Lung (tissue), 16 donors: ENCODE data around the gene WASL. TPM values are rescaled to one million over a fixed set of nuclear protein-coding genes. Genes with fewer than 3 reads are reported as not detected.

Experiments used
- ATAC-seq: fragments of 200-7000 bp; cut with Tn5 transposase; one replicate; pipeline ENCODE4 v1.9.1; 2020; ENCODE audit warnings: moderate number of reproducible peaks; ENCODE audit not compliant: insufficient read depth, low FRiP score
- DNase-seq, 3 donors: peaks; one replicate each; pipeline ENCODE4 v3.0.0-alpha.2; 2013 to 2017
- H3K27ac ChIP-seq, 2 donors: one replicate each; pipeline ENCODE4 v1.5.1; 2013; ENCODE audit warnings: mild to moderate bottlenecking in 2 of 2, moderate library complexity in 2 of 2, control low read depth in 1 of 2, inconsistent platforms in 1 of 2, low read depth in 1 of 2, low read length in 1 of 2
- H3K27me3 ChIP-seq, 3 donors: one replicate each; pipeline ENCODE4 v1.5.1; 2013; ENCODE audit warnings: low read length in 2 of 3; ENCODE audit not compliant: control insufficient read depth in 3 of 3, insufficient read depth in 3 of 3
- H3K36me3 ChIP-seq, 4 donors: one replicate each; pipeline ENCODE4 v1.5.1; 2013; ENCODE audit warnings: low read length in 4 of 4, mild to moderate bottlenecking in 1 of 4, moderate library complexity in 1 of 4; ENCODE audit not compliant: control insufficient read depth in 4 of 4, insufficient read depth in 4 of 4
- H3K4me1 ChIP-seq, 5 donors: one replicate each; pipeline ENCODE4 v1.5.1; 2013; ENCODE audit warnings: low read length in 5 of 5, mild to moderate bottlenecking in 2 of 5, moderate library complexity in 1 of 5; ENCODE audit not compliant: control insufficient read depth in 5 of 5, insufficient read depth in 5 of 5
- H3K4me3 ChIP-seq: one replicate; pipeline ENCODE4 v1.5.1; 2013; ENCODE audit warnings: mild to moderate bottlenecking, control low read depth, moderate library complexity
- H3K9ac ChIP-seq, 2 donors: one replicate each; pipeline ENCODE4 v1.5.1; 2013; ENCODE audit warnings: low read length in 2 of 2, control low read depth in 1 of 2; ENCODE audit not compliant: insufficient read depth in 1 of 2
- H3K9me3 ChIP-seq, 4 donors: one replicate each; pipeline ENCODE4 v1.5.1; 2013; ENCODE audit warnings: low read length in 3 of 4, mild to moderate bottlenecking in 1 of 4, moderate library complexity in 1 of 4; ENCODE audit not compliant: control insufficient read depth in 4 of 4, insufficient read depth in 3 of 4
- CTCF ChIP-seq: IDR thresholded peaks from 2 replicates; pipeline ENCODE4 v1.5.1; 2012; ENCODE audit warnings: mild to moderate bottlenecking; ENCODE audit errors: control extremely low read depth, extremely low read depth
- WGBS, 2 donors: extraction: QIAGEN DNeasy Blood & Tissue Kit; methylation state at CpG; one replicate each; pipeline ENCODE4 v1.1.7; 2013; 5-methylcytosine and 5-hydroxymethylcytosine counted together
- long read RNA-seq, 5 donors: transcript quantifications; one replicate each; lab custom pipeline, GENCODE V29; 2026
- polyA plus RNA-seq, 2 donors: library from polyadenylated mRNA; stranded (reverse); fragments of 200-250 nt; gene quantifications; one replicate each; pipeline ENCODE4 v1.2.1, GENCODE V29; 2013
- total RNA-seq, 2 donors: library from RNA; depleted of rRNA in 1 of 2; stranded (reverse); fragments of >200 nt in 1 of 2; gene quantifications; one replicate each; pipeline ENCODE4 v1.2.1, GENCODE V29; 2014 to 2021
- donor health status: control.
- donor health status: control.
- donor health status: Bipolar disorder and iron deficiency.
- donor health status: healthy.
- donor health status: DM: yes; HTN: yes; CAD: no.

WASL gene
- total RNA-seq (10 to 100 TPM; 28.3 to 52.7 TPM), polyA plus RNA-seq (10 to 100 TPM; 11.8 to 16.0 TPM)
- long read RNA-seq, donor 1, full-length matches to known transcripts, result 2 of 25 reads
- long read RNA-seq, donor 1, partial matches to known transcripts, result 23 of 25 reads
- long read RNA-seq, donor 1, other reads (novel, unspliced or antisense), result 0 of 25 reads
- long read RNA-seq, donor 2, result 0 reads
- long read RNA-seq, donor 3, partial matches to known transcripts, result 20 of 20 reads
- long read RNA-seq, donor 3, other reads (novel, unspliced or antisense), result 0 of 20 reads
- long read RNA-seq, donor 4, full-length matches to known transcripts, result 3 of 3 reads
- long read RNA-seq, donor 4, partial matches to known transcripts, result 0 of 3 reads
- long read RNA-seq, donor 4, other reads (novel, unspliced or antisense), result 0 of 3 reads
- long read RNA-seq, donor 5, full-length matches to known transcripts, result 6 of 16 reads
- long read RNA-seq, donor 5, partial matches to known transcripts, result 10 of 16 reads
- long read RNA-seq, donor 5, other reads (novel, unspliced or antisense), result 0 of 16 reads

DNA sequence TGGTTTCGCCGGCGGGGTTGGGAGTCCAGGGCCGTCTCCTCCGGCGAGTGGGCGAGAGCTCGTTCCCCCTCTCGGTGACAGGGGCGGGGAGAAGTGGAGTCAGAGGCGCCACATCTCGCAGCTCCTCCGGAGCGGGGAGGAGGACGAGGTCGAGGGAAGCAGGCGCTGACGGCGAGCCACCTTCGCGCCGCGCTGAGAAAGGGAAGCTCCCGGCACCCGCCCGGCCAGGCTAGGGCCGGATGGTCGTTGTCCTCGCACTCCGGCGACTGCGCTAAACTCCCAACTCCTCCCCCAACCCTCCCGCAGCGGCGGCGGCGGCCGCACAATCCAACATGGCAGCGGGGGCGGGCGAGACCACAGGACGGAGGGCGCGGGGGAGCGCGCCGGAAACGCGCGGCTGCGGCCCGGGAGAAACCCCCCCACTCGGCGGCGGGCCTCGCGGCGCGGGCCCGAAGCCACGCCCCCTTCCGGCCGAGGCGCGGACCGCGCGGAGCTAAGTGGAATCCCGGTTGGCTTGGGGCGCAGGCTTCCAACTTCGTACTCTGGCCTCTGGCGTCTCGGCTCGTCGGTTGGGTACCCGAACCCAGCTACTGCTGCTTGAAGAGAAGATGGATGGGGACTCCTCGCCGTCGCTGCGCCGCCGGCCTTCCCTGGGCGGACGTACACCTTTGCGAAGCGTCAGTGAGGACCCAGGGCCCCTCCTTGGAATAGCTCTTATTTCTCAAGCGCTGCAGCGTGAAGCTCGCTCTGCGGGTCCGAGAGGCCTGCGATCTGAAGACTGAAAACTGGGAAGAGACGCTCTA, at the start of gene WASL:
Gene WASL, minus strand, starts transcription at position 270 of the 803 bp plus-strand sequence. Its CDS starts 269 bp downstream, at position 1.
- Histone ChIP-seq H3K27ac (peak within 1 kb of the TSS; percentile 85 to 96), H3K27me3 (no peaks in the 10 kb centered on the region), H3K9me3 (no peaks in the 10 kb centered on the region), H3K9ac (peak within 1 kb of the TSS; percentile 93 to 97), H3K4me3 (peak within 1 kb of the TSS; percentile 66), H3K36me3 (peaks cover 0 to 4% (median 0%) of the 10 kb centered on the region in 4 donors), H3K4me1 (peaks cover 0 to 58% (median 16%) of the 10 kb centered on the region in 5 donors)
- ATAC-seq (peak; percentile 93), DNase-seq (peak; percentile 95 to 97 (median 96))
- WGBS, 2 donors, result 0% methylated on average over 89 to 93 of the region's 93 CpGs
- TF ChIP-seq CTCF, result no peak

GRCh38 chr7:123797673-123798531, 49.1 kb upstream of the WASL start:
- peak overlapping the region in 1 of 2 donors; percentile 30 for H3K27ac ChIP-seq
- no peak overlapping the region for H3K9ac ChIP-seq
- no peaks in the 10 kb centered on the region for H3K36me3 ChIP-seq
- TF ChIP-seq CTCF, result peak; percentile 25
- peaks cover 0 to 5% (median 0%) of the 10 kb centered on the region in 5 donors for H3K4me1 ChIP-seq
- ATAC-seq, result peak; percentile 93
- H3K9me3 ChIP-seq, result no peaks in the 10 kb centered on the region
- WGBS, 2 donors, result 50 to 54% methylated on average over 2 of the region's 2 CpGs
- no peaks in the 10 kb centered on the region for H3K27me3 ChIP-seq
- H3K4me3 ChIP-seq, result no peak overlapping the region
- DNase-seq, result peak in 2 of 3 donors; percentile 82 to 85

DNA sequence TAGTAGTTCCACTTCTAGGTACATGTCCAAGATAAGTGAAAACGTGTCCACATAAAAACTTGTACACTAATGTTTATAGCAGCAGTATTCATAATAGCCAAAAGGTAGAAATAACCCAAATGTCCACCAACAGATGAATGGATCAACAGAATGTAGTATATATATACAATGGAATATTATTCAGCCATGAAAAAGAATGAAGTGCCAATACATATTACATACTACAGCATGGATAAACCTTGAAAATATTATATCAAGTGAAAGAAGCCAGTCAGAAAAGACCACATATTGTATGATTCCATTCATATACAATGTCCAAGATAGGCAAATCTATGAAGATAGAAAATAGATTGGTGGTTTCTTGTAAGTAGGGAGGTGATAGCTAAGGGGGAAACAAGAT, 47.8 kb upstream of the WASL start:
- DNase-seq, result no peak
- Histone ChIP-seq H3K9ac (no peak overlapping the region), H3K4me1 (peaks cover 0 to 5% (median 0%) of the 10 kb centered on the region in 5 donors), H3K27ac (no peak overlapping the region), H3K9me3 (no peaks in the 10 kb centered on the region), H3K27me3 (no peaks in the 10 kb centered on the region), H3K36me3 (no peaks in the 10 kb centered on the region), H3K4me3 (no peak overlapping the region)
- 91 to 98% methylated on average over 1 of the region's 1 CpG for WGBS, 2 donors
- TF ChIP-seq CTCF, result no peak
- ATAC-seq, result no peak
